NOMO-1 treated with dmso at 0.1 percent for 144 hours (cell line): ENCODE results near the gene TBXAS1.
"Not testable (repeated sequence)": the region's sequence is repeated elsewhere in the genome, so short reads cannot be mapped to it uniquely, and the experiment has no call there.

ENCODE experiments used
- DNase-seq: peaks from one replicate; lab custom pipeline; 2025; ENCODE audit not compliant: unreplicated experiment; lab: John Stamatoyannopoulos, UW

TBXAS1 gene

DNA sequence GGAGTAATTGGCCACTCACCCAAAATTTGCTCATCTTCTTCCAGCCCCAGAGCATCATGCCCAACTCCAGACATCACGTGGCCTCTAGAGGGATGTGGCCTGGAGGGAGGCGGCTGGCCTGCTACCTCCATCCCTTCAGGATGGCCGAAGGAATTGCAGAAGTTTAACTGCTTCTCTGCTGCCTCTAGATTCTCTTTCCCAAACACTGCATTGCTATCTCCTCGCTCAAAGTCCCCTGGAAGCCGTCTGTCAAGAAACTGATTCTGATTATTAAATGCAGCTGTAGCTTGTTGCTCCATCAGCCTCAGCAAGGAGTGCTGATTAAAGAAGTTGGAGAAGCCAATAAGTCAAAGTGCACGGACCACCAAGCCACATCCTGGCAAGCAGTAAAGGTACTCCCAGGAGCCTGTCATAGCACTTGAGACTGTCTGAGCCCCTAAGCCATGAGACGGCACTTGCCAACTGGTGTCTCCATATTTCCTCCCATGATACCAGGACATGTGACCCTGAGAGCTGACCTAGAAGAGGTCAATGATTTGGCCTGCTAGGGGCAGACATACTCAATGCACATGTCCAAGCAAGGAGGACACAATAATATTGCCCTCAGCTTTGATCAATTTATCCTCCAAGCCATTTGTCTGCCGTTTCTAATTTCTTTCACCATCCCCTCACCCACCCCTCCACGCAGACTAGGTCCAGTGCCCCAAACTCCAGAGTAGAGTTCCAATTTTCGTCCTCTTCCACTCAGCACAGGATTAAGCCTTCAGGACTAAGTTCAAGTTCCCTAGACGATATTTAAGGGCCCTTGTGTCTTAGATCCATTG lies 84.2 kb downstream of the TBXAS1 start:
- DNase-seq: no peak

- DNase-seq: no peak
Measured at GRCh38 chr7:139913845-139914135, 84.7 kb downstream of the TBXAS1 start.

- no peak for DNase-seq
Measured at GRCh38 chr7:139914306-139915267, 85.5 kb downstream of the TBXAS1 start.

DNA sequence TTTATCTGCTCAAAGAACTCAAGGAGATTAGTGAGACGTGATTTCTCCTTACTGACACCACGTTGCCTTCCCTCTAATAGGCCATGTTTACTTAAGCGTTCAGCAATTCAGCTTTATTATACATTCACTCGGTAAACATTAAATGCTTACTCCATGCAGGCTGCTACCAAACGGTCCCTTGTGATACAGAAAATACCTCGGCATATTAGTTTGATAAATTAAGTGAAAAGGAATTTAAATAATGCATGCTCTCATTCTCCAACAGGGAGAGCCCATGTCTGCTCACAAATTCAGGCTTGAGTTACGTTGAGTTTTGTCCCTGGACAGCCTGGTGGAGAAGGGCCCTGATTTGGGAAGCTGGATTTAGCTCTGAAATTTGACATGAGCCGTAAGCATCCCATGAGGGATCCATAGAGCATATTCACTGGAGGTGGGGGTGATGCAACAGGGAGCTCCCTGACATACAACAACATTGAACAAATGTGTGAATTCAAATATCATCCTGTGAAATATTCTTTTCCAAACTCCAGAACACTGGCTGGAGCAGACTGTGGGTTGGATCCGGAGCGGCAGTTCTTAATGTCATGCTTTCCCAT lies 86.3 kb downstream of the TBXAS1 start:
- DNase-seq: no peak

DNA sequence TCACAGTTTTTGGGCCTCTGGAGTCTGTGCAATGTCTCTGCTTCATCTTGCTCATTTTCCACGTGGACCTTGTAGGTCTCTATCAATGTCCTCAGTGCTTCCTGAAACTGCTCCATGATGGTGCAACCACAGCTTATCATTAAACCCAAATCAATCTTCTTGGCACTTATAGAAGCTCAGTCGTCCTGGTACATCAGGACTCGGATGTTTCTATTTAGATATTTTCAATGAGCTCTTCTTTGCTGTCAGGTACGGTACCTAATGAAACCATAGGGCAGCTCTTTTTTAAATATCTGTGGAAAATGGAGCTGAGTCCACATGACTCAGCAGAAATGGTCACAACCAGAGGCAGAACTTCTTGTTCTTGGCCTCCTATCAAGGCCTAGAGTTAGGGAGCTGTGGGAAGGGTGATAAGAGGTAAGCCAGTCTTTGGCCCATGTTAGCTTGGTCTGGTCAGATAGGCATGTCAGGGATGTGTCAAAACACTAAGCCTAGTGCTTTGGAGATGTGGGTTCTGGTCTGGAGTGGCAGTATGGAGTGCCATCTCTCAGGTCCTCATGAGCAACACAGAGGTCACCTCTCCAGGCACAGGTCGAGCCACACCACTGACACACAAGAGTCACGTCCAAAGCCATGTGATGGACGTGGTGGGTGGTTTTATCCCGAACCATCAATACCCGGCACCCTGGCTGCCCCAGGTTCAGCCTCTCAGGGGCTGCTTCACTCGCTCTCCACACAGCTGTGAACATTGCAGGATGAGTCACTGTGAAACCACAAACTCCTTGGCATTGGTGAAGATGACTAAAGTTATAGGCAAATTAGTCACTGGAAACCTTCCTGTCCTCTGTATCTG lies 87.0 kb downstream of the TBXAS1 start:
- peak; percentile 33 for DNase-seq

- no peak for DNase-seq
Measured at GRCh38 chr7:139916717-139917395, 87.8 kb downstream of the TBXAS1 start.

GRCh38 chr7:139917851-139918250 lies 88.8 kb downstream of the TBXAS1 start:
- no peak for DNase-seq

DNA sequence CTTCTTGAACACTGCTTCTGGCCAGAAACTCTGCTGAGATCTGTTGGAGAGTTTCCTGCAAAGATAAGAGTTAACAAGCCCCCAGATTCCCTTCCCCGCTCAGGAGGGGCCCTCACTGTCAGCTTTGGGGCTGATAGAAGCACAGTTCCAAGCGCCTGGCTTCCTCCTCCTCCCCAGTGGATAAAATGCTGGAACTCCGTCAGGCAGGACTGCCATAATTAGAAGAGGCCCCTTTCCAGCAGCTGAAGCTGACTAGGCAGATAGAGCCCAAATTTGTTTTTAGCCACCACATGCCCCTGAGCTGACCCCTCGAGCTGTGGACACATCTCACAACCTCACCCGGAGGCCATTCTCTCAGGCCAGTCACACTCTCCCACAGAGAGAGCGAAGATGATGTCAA lies 89.4 kb downstream of the TBXAS1 start:
- DNase-seq: no peak

GRCh38 chr7:139923090-139923489 lies 94.0 kb downstream of the TBXAS1 start:
- no peak for DNase-seq

DNA sequence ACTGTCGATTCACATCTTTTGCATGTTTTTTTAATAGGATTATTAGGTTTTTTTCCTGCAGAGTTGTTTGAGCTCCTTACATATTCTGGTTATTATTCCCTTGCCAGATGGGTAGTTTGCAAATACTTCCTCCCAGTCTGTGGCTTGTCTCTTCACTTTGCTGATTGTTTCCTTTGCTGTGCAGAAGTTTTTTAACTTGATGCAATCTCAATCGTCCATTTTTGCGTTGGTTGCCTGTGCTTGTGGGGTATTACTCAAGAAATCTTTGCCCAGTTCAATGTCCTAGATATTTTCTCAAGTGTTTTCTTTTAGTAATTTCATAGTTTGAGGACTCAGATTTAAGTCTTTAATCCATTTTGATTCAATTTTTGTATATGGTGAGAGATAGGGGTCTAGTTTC lies 95.4 kb downstream of the TBXAS1 start:
- no peak for DNase-seq

DNA sequence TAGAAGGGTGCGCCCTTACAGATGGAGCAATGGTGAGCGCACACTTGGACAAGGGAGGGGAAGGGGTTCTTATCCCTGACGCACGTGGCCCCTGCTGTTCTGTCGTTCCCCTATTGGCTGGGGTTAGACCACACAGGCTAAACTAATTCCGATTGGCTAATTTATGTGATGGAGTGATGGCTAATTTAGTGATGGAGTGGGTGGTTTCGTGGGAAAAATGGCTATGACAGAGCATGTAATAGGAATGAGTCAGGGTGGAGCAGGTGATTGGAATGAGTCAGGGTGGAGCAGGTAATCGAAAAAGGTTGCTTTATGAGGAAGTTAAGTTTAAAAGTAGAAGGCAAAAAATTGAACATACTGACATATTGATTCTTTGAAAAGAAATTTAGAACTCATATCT lies 100.2 kb downstream of the TBXAS1 start:
- DNase-seq: not testable (repeated sequence)

- no peak for DNase-seq
Measured at GRCh38 chr7:139930286-139930965, 101.4 kb downstream of the TBXAS1 start.

- DNase-seq: no peak
Measured at GRCh38 chr7:139931190-139931934, 102.3 kb downstream of the TBXAS1 start.

- no peak for DNase-seq
Measured at GRCh38 chr7:139932531-139932930, 103.5 kb downstream of the TBXAS1 start.

DNA sequence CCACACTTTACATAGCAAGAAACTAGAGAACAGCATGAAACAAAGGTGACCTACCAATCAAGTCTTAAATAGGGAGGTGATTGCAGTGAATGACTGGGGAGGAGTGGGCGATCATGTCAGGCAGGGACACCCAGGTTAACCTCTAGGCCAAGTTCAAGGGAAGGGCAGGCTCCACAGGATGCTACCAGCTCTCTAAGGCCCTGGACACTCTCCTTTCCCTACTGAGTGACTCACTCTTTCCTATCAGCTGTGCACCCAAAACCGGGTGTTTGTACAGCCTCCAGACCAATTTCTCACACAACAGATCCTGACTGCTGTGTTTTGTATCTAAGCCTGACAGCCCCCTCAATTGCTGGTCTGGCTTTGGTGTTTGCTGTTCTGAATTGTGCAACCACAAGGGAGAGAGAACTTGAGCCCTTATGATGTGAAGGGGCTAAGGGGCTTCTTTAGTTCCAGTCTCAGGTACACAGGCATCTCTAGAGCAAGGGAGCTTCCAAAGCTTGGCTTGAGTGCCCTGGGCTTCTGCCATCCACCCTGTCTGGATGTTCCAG lies 107.8 kb downstream of the TBXAS1 start:
- no peak for DNase-seq

GRCh38 chr7:139937715-139938114 lies 108.7 kb downstream of the TBXAS1 start:
- DNase-seq: no peak

DNA sequence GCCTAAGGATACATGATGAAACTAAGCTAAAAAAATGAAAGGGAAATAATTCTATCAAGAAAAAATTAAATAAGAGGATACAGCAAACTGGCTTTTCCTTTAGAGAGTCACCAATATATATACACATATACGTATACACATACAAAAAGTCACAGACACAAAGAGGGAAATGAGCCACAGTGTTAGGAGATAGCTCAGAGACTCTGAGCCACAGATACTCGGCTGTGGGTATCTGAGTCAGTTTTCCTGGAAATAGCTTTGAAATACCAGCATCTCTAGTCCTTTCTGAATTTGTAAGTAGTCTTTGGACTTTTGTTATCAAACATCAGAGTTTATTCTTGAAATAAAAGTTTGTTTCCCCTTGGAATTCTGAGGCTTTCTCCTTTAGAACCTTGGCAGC lies 111.8 kb downstream of the TBXAS1 start:
- no peak for DNase-seq

DNA sequence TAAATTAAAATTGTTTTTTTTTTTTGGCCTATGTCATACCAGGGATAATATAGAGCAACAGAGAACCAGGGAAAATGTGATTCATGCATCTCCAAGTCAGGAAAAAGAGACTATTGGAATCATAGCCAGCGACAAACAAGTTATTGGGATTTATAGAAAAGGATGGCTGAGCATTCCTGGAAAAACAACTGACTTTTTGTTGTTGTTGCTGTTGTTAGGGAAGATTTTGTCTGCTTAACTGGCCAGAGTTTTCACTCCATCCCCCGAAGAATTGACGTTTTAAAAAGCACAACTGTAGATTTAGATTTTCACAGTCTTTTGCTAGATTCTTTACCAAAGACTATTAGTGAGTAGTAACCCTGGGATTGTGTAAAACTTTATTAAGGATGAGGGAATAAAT lies 112.4 kb downstream of the TBXAS1 start:
- DNase-seq: no peak

DNA sequence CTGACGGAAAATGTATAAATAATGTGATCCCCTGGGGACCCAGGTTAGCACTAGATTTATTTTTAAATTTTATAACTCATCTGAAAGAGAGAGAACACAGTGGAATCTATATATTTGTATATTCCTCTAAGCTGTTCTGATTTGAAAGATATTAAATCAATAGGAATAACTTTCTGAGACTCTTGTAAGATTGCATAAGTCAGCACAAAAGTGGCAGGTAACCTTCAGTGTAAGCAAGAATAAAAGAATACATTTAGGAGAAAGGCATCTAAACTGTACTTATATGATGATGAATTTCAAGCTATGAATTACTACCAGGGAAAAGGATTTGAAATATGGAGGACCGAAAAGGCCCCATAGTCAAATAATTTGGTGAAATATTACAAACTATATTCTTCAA lies 112.8 kb downstream of the TBXAS1 start:
- DNase-seq: no peak
